ENCODE data around the gene ANKLE1. TPM values are rescaled to one million over a fixed set of nuclear protein-coding genes. Genes with fewer than 3 reads are reported as not detected.

ANKLE1 gene
- total RNA-seq, 1 experiment from 2014 or later = 16.5 TPM

DNA sequence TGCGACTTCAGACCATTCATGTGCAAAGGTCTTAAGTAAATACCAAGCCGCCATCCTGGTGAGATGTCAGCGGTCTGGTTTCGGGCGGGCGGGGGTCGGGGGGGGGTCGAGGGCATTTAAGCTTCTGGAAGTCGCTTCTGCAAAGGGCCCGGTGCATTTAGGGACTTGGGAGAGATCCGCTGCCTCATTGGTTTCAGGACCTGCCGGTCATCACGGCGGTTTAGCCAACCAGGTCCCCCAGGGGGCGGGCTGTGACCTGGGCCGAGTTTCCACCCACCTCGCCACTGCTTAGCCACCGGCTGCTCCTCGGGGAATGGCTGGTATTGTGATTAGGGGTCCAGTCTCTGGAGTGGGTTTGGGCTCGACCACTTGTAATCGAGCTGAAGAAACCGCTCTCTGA, 7.8 kb downstream of the ANKLE1 start:
- Histone ChIP-seq H2BK15ac (ENCODE audit: low read depth, low read length) (no peak overlapping the region), H2BK5ac (ENCODE audit: insufficient read length, low read length) (no peak overlapping the region), H3K4me2 (ENCODE audit: insufficient read depth, insufficient read length, low read length) (no peak overlapping the region), H3K9ac (ENCODE audit: extremely low read depth, insufficient read length, low read length) (no peak overlapping the region), H3K4me1 (ENCODE audit: insufficient read depth, low read length) (no peaks in the 10 kb centered on the region), H4K5ac (ENCODE audit: insufficient read length, low read depth, low read length) (no peak overlapping the region), H3K27ac (ENCODE audit: insufficient read length, low read depth, low read length) (no peak overlapping the region), H3K27me3 (ENCODE audit: insufficient read depth, low read length) (no peaks in the 10 kb centered on the region), H2AFZ (ENCODE audit: low read length) (no peak overlapping the region), H3T11ph (ENCODE audit: low read length) (no peak overlapping the region), H3K18ac (ENCODE audit: insufficient read length, low read depth, low read length) (no peak overlapping the region), H2BK20ac (ENCODE audit: low read depth, low read length, poor library complexity, severe bottlenecking) (no peak overlapping the region), H3K56ac (ENCODE audit: insufficient read length, low read depth, low read length) (no peak overlapping the region), H4K20me1 (ENCODE audit: control insufficient read depth, insufficient read depth, insufficient read length) (no peaks in the 10 kb centered on the region), H4K91ac (ENCODE audit: insufficient read length, low read depth, low read length) (no peak overlapping the region), H4K8ac (replicated peaks; ENCODE audit: insufficient read length, low read depth, low read length) (no peak overlapping the region), H2AK5ac (ENCODE audit: insufficient read length, low read length) (no peak overlapping the region), H3K14ac (ENCODE audit: insufficient read depth, low read length) (no peak overlapping the region), H3K23ac (ENCODE audit: insufficient read length, low read depth, low read length) (no peak overlapping the region), H3K9me3 (ENCODE audit: control insufficient read depth, low read depth, low read length) (no peaks in the 10 kb centered on the region), H2BK120ac (ENCODE audit: low read depth, low read length, poor library complexity, severe bottlenecking) (no peak overlapping the region), H3K79me1 (ENCODE audit: insufficient read depth, low read depth, low read length, poor library complexity, severe bottlenecking) (no peaks in the 10 kb centered on the region), H2BK12ac (ENCODE audit: insufficient read length, low read depth, low read length) (no peak overlapping the region), H3K79me2 (ENCODE audit: insufficient read depth, low read length) (no peaks in the 10 kb centered on the region), H3K4ac (ENCODE audit: low read depth, low read length) (no peak overlapping the region), H3K23me2 (ENCODE audit: insufficient read length, low read depth, low read length, poor library complexity, severe bottlenecking) (no peaks in the 10 kb centered on the region)
- Mint-ChIP-seq H3K27ac (no peak overlapping the region; a peak in 1 of 7 replicates), H3K27me3 (ENCODE audit: low read depth) (peaks cover 2% of the 10 kb centered on the region; the same call in 1 of the 2 replicates), H3K4me1 (peaks cover 5 to 21% of the 10 kb centered on the region in 2 experiments; a peak in 2 of 4 replicates), H3K9me3 (no peaks in the 10 kb centered on the region), H3K36me3 (ENCODE audit: insufficient read depth in 1 of 3, low read depth in 3 of 3) (peaks cover 9 to 12% (median 11%) of the 10 kb centered on the region in 3 experiments; a peak in 6 of 7 replicates), H3K4me3 (no peak overlapping the region; a peak in 2 of 5 replicates)
- peak; percentile 91 for DNase-seq
- no CpG with 5 or more reads among the region's 22 CpGs for WGBS (ENCODE audit: extremely low coverage, insufficient read length, low lambda C conversion rate)
- TF ChIP-seq, protein P1, sequence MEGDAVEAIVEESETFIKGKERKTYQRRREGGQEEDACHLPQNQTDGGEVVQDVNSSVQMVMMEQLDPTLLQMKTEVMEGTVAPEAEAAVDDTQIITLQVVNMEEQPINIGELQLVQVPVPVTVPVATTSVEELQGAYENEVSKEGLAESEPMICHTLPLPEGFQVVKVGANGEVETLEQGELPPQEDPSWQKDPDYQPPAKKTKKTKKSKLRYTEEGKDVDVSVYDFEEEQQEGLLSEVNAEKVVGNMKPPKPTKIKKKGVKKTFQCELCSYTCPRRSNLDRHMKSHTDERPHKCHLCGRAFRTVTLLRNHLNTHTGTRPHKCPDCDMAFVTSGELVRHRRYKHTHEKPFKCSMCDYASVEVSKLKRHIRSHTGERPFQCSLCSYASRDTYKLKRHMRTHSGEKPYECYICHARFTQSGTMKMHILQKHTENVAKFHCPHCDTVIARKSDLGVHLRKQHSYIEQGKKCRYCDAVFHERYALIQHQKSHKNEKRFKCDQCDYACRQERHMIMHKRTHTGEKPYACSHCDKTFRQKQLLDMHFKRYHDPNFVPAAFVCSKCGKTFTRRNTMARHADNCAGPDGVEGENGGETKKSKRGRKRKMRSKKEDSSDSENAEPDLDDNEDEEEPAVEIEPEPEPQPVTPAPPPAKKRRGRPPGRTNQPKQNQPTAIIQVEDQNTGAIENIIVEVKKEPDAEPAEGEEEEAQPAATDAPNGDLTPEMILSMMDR (conservative IDR thresholded peaks at IDR 0.05) = no peak

Measured in H9 (cell line).